ENCODE results near the gene ARHGAP26. TPM values are rescaled to one million over a fixed set of nuclear protein-coding genes. Genes with fewer than 3 reads are reported as not detected.
"Not testable (repeated sequence)": the region's sequence is repeated elsewhere in the genome, so short reads cannot be mapped to it uniquely, and the experiment has no call there.

Gene ARHGAP26
- total RNA-seq, 1 donor from 2014 or later: 8.6 TPM

- H3K27me3 ChIP-seq (ENCODE audit: control insufficient read depth, insufficient read depth, low read length): no peaks in the 10 kb centered on the region
These were observed 191.4 kb downstream of the ARHGAP26 start for GRCh38 chr5:142961440-142962173.

DNA sequence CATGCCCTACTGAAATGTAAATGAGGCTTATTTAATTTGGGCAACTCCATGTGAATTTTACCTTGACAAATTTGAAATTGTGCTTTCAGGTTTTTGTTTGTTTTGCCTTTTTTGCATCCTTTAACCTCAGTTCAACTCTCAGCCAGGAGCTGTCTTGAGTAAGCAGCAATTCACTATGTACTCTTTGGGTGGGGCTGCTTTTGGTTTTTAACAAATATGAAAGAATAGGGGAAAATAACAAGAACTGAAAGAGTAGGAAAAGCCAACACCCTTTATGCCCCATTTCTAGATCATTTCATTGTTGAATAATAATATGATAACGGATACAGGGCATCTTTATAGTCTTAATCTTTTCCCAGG is 192.0 kb downstream of the ARHGAP26 start:
- no peak for DNase-seq (ENCODE audit: low read depth)
- H3K27me3 ChIP-seq (ENCODE audit: control insufficient read depth, insufficient read depth, low read length): no peaks in the 10 kb centered on the region
- TF ChIP-seq, protein P1, sequence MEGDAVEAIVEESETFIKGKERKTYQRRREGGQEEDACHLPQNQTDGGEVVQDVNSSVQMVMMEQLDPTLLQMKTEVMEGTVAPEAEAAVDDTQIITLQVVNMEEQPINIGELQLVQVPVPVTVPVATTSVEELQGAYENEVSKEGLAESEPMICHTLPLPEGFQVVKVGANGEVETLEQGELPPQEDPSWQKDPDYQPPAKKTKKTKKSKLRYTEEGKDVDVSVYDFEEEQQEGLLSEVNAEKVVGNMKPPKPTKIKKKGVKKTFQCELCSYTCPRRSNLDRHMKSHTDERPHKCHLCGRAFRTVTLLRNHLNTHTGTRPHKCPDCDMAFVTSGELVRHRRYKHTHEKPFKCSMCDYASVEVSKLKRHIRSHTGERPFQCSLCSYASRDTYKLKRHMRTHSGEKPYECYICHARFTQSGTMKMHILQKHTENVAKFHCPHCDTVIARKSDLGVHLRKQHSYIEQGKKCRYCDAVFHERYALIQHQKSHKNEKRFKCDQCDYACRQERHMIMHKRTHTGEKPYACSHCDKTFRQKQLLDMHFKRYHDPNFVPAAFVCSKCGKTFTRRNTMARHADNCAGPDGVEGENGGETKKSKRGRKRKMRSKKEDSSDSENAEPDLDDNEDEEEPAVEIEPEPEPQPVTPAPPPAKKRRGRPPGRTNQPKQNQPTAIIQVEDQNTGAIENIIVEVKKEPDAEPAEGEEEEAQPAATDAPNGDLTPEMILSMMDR (IDR thresholded peaks at IDR 0.05; ENCODE audit: insufficient read depth, low read length, poor library complexity, severe bottlenecking): no peak
- H3K4me3 ChIP-seq (ENCODE audit: low read depth, low read length): no peak overlapping the region
- no peaks in the 10 kb centered on the region for H3K36me3 ChIP-seq (ENCODE audit: control insufficient read depth, insufficient read depth, low read length)

More at GRCh38 chr5:142961440-142962173, 191.4 kb downstream of the ARHGAP26 start:
- DNase-seq (ENCODE audit: low read depth): no peak
- no peak overlapping the region for H3K4me3 ChIP-seq (ENCODE audit: low read depth, low read length)
- TF ChIP-seq, protein P1 (IDR thresholded peaks at IDR 0.05; ENCODE audit: insufficient read depth, low read length, poor library complexity, severe bottlenecking): no peak
- H3K36me3 ChIP-seq (ENCODE audit: control insufficient read depth, insufficient read depth, low read length): no peaks in the 10 kb centered on the region

- not testable (repeated sequence) for H3K27me3 ChIP-seq (ENCODE audit: control insufficient read depth, insufficient read depth, low read length); H3K4me3 ChIP-seq (ENCODE audit: low read depth, low read length); H3K36me3 ChIP-seq (ENCODE audit: control insufficient read depth, insufficient read depth, low read length); DNase-seq (ENCODE audit: low read depth)
These were observed 195.3 kb downstream of the ARHGAP26 start for GRCh38 chr5:142965258-142966120.

- Histone ChIP-seq H3K27me3 (ENCODE audit: control insufficient read depth, insufficient read depth, low read length) (no peaks in the 10 kb centered on the region), H3K4me3 (ENCODE audit: low read depth, low read length) (no peak overlapping the region), H3K36me3 (ENCODE audit: control insufficient read depth, insufficient read depth, low read length) (no peaks in the 10 kb centered on the region)
- no peak for DNase-seq (ENCODE audit: low read depth)
- TF ChIP-seq, protein P1 (IDR thresholded peaks at IDR 0.05; ENCODE audit: insufficient read depth, low read length, poor library complexity, severe bottlenecking): no peak
These were observed 195.9 kb downstream of the ARHGAP26 start for GRCh38 chr5:142966121-142966420.

- H3K27me3 ChIP-seq (ENCODE audit: control insufficient read depth, insufficient read depth, low read length): no peaks in the 10 kb centered on the region
- no peaks in the 10 kb centered on the region for H3K36me3 ChIP-seq (ENCODE audit: control insufficient read depth, insufficient read depth, low read length)
- no peak overlapping the region for H3K4me3 ChIP-seq (ENCODE audit: low read depth, low read length)
- TF ChIP-seq, protein P1 (IDR thresholded peaks at IDR 0.05; ENCODE audit: insufficient read depth, low read length, poor library complexity, severe bottlenecking): no peak
- no peak for DNase-seq (ENCODE audit: low read depth)
These were observed 199.0 kb downstream of the ARHGAP26 start for GRCh38 chr5:142969186-142969585.

DNA sequence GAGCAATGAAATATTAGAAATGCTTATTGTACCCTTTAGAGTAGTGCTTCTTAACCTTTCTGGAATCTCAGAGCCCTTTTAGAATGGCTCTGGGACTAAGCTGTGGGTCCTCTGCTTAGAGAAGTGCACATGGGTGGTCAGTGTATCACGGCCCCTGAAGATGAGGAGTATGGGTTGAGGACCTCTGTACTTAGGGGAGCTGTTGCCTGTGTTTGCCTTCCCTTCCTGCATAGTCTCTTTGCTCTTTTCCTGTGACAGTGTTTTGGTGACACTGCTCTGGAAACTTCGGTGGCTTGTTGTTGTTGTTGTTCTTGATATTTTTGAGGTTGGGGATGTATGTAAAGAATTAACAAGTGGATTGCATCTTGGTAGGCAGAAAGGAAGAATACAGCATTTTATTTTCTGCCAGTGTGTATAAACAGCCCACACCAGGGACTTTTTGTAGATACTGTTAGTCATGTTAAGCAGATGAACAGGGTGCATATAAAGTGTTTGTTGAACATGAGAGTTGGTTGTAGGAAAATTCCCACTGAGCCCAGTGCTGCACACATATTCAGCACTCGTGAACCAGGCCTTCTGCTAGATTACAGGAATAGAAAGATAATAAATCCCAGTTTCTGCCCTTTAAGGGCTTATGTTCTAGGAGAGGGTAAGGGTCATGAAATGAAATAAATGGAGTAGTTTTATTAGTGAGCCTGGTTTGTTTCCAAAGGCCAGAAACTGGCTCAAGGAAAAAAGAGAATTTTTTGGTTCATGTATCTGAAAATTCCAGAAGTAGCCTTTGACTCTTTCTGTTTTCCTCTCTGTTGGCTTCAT is 199.7 kb downstream of the ARHGAP26 start:
- TF ChIP-seq, protein P1 (IDR thresholded peaks at IDR 0.05; ENCODE audit: insufficient read depth, low read length, poor library complexity, severe bottlenecking): no peak
- no peaks in the 10 kb centered on the region for H3K27me3 ChIP-seq (ENCODE audit: control insufficient read depth, insufficient read depth, low read length)
- no peak for DNase-seq (ENCODE audit: low read depth)

More for the DNA sequence above, 199.7 kb downstream of the ARHGAP26 start:
- no peak overlapping the region for H3K4me3 ChIP-seq (ENCODE audit: low read depth, low read length)
- no peaks in the 10 kb centered on the region for H3K36me3 ChIP-seq (ENCODE audit: control insufficient read depth, insufficient read depth, low read length)
